Stimulated activated CD8-positive, alpha-beta memory T cell treated with anti-CD3 and anti-CD28 coated beads, Interleukin-12 subunit alpha, Interleukin-12 subunit beta, amount 100 ng/mL, for 24 hours (primary cell): ENCODE results near the gene CAPRIN1.

Experiments
- DNase-seq: peaks from one replicate; pipeline ENCODE4 v3.0.0-alpha.2; 2020; ENCODE audit errors: extremely low read depth

Gene CAPRIN1, protein sequence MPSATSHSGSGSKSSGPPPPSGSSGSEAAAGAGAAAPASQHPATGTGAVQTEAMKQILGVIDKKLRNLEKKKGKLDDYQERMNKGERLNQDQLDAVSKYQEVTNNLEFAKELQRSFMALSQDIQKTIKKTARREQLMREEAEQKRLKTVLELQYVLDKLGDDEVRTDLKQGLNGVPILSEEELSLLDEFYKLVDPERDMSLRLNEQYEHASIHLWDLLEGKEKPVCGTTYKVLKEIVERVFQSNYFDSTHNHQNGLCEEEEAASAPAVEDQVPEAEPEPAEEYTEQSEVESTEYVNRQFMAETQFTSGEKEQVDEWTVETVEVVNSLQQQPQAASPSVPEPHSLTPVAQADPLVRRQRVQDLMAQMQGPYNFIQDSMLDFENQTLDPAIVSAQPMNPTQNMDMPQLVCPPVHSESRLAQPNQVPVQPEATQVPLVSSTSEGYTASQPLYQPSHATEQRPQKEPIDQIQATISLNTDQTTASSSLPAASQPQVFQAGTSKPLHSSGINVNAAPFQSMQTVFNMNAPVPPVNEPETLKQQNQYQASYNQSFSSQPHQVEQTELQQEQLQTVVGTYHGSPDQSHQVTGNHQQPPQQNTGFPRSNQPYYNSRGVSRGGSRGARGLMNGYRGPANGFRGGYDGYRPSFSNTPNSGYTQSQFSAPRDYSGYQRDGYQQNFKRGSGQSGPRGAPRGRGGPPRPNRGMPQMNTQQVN

DNA sequence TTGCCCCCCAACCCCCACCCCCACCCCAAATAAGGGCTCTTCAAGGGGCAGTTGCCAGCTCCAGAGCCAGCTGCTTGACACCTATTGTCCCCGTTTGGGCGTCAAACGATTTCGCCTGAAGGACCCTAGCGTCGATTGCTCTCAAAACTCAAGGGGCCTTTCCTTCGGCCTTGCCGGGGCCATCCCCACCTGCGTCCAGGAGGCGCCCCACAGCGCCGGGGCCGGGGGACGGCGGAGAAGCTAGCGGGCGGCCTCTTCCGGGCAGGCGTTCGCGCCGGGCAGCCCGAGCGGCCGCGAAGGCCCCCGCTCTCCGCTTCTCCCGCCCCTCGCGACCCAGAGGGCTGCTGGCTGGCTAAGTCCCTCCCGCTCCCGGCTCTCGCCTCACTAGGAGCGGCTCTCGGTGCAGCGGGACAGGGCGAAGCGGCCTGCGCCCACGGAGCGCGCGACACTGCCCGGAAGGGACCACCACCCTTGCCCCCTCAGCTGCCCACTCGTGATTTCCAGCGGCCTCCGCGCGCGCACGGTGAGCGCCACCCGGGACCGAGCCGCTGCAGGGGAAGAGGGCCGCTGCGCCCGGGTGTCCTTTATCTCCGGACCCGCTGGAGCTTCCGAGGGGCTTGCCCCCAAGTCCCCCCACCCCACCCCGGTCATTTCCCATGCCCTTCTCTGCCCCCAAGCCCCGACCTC, at the start of gene CAPRIN1:
TSS of gene CAPRIN1 (plus strand) at position 383 of the 687 bp plus-strand sequence. CDS start 690 bp downstream, outside the sequence.
- DNase-seq, result peak; percentile 72

DNA sequence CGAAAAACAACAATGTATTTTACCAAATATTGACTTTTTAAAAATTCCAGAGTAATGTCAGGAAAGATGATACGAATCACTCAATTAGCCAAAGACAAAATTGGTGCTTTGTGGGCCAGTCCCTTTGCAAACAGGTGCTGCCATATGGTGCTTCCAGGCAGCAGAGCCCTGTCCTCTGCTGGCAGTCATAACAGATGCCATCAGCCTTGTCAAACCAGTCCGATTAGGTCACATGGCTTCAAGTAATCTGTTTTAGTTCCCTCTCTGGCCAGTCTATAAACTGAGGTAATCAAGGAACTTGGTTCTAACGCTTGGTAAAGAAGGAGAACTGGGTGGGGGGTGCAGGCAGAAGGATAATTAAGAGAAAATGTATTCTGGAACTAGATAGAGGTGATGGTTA, 49.1 kb upstream of the CAPRIN1 start:
- no peak for DNase-seq

DNA sequence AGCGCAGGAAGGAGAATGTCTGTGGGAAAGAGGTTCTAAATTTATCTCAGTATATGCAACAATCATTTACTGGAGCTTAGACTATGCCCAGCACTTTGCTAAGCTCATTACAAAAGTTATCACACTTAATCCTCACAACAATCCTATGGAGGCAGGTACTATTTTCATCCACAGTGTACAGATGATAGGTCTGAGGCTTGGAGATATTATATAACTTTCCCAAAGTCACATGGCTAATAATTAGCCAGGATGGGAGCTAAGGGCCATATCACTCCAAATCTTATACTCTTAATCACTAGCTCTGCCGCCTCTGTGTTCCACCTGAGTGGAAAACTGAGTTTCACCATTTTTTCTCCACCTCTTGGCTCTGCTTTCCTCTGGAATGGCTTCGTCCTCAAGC, 47.3 kb upstream of the CAPRIN1 start:
- DNase-seq, result no peak

DNA sequence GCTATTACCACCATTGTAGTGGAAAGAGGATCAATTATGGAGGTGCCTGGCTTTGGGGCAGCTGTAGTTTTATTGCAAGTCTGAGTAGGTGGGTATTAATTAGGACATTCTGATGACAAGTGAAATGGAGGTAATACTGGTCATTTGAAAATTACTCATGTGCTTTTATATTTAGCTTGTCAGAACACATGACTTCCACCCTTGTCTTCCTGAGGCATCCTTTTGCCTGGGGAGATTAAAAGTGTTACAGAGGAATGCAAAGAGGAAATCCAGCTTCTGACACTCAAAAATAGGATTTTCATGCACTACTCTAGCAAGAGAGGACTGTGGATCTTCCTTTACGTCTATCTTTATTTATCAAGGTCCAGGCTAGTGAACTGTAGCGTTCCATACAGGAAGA, 44.7 kb upstream of the CAPRIN1 start:
- no peak for DNase-seq

DNA sequence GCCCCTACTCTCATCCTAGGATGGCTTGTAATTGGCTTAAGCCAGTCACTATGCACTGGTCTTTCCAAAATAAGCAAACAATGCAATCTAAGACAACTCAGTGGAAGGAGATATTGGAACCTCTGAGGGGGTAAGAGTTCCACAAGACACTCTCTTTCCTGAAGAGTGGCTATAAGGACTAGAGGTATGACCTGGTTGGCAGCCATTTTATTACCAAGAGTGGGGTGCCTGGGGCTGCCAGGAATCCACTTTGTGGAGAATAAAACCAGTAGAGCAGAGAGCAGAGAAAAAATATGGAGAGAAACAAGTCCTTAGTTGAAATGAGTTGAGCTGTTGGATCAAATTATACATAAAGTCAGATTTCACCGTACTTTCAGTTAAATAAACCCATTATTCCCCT, 38.8 kb upstream of the CAPRIN1 start:
- no peak for DNase-seq

DNA sequence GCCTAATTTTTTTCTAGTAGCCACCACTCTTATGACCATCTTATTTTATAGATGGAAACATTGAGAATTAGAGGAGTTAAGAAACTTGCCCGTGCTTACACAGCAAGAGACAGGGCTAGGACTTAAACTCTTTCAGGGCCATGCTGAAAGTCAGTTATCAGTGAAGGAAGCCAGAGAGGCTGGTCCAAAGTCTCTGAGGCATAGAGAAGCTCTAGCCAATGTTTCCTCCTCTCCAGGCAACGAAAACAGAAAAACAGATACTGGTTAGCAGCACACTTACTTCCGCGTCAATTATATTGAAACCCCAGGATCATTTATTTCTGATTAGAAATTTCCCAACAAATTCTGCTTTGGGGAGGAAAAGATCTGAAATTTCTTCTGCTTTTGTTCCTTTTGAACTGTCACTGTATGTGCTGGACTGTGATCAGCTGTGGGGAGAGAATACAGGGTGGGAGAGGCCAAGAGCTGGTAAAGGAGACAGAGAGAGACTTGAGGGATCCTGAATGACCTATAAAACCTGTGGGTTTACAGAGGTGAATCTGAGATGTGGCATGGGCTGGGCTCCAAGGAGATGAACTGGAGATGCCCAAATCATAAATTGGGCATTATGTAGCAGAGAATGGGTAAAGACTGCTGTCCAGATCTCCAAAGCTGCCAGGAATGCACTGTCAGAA, 37.5 kb upstream of the CAPRIN1 start:
- no peak for DNase-seq

DNA sequence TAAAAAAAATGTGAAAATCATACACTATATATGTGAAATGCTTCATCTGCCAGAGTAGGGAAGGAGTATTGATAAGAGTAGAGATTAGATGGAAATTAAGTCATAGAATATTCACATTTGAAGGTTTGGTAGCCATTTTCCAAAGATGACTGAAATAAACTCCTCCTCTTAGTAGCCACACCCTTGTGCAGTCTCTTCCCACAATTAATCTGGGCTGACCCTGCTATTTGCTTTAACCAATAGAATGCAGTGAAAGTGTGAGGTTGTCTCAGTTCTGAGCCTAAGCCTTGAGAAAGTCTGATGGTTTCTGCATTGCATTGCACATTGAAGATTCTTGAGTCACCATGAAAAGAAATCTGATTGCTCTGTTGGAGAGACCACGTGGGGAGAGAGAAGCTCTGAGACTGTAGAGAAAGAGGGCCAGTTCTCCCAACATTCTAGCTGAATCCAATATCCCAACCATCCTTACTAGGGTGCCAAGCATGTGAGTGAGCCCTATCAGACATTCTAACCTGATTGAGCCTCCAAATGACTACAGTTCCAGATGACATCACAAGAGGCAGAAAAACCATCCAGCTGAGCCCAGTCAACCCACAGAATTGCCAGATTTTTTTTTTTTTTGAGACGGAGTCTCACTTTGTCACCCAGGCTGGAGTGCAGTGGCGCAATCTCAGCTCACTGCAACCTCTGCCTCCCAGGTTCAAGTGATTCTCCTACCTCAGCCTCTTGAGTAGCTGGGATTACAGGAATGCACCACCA, 29.4 kb upstream of the CAPRIN1 start:
- DNase-seq, result no peak

DNA sequence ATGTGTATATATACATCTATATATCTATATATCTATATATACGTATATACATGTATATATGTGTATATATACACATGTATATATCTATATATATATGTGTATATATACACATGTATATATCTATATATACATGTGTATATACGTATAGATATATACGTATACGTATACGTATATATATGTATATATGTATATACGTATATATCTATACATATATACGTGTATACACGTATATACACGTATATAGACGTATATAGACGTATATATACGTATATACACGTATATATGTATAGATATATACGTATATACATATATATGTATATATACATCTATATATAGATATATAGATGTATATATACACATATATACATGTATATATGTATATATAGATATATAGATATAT, 25.1 kb upstream of the CAPRIN1 start:
- DNase-seq, result no peak

DNA sequence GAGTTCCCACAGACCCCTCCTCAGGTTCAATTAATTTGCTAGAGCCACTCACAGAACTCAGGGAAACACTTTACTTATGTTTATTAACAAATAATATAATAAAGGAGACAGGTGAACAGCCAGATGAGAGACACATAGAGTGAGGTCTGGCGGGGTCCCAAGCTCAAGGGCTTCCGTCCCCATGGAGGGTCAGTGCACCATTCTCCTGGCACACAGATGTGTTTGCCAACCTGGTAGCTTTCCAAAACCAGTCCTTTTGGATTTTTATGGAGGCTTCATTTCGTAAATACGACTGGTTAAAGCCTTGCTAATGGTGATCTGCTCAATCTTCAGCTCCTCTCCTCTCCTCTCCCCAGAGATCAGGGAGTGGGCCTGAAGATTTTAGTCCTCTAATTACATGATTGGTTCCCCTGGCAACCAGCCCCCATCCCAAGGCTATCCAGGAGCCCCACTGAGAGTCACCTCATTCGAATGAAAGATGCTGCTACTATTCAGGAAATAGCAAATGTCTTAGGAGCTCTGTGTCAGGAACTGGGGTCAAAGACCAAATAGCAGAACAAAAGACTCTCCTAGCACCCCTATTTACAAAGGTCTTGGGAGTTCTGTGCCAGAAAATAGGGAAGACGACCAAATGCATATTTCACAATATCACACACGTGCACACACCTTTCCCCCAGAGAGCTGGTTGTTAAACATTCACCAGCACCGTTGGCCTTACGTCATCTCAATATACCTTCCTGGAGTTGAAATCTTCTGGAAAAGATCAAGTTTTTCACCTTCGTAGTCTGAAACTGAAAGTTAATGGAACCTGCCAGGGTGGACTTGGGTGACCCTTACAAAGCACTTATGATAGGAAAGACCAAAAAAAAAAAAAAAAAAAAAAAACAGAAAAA, 23.8 kb upstream of the CAPRIN1 start:
- DNase-seq, result no peak

DNA sequence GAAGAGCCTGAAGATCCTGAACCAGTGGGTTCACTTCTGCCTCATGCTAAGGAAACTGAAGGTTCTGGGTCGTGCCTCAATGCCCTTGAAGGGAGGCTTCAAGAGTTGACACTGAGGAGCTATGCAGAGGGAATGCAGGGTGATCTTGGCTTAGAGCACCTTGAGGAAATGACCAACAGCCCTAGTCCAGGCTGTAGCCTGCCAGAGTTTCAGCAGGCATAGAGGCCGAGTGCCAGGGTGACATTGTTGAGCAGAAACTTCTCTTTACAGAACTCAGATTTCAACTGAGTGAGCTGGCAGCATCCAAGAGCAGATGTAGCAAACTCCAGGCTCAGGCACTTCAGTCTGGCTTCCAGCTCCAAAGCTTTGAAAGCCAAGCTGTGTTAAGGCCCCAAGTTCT, 23.1 kb upstream of the CAPRIN1 start:
- DNase-seq, result no peak

DNA sequence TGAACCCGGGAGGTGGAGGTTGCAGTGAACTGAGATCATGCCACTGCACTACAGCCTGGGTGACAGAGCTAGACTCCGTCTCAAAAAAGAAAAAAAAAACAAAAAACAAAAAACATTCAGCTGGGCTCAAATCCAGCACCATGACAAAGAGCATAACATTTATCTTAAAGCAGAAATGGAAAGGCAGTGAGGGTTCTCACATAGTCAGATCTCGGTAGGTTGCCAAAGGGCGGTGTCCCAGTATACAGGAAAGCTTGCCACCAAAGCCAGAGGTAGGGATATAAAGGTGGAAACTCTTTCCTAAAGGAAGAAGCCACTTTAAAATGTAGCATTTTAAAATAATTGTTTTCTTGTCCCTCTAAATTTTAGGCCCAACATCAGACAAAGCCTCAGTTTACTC, 22.4 kb upstream of the CAPRIN1 start:
- no peak for DNase-seq

DNA sequence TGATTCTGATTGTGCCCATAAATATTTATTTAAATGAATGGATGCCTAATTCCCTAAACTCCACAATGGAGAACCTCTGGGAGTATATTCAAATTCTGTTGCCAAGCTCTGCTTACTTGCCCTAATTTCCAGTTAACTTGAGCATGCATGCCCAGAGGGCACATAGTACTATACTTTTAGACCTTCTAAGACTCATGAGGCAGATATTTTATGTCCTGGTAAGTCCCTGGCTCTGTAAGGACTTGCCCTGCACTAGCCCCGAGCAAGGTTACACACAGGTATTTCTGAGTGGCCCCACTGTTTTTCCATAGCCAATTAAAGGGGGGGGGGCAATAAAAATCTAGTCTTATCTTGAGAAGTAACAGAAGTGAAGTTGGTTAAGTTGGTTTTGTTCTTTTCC, 21.1 kb upstream of the CAPRIN1 start:
- no peak for DNase-seq

DNA sequence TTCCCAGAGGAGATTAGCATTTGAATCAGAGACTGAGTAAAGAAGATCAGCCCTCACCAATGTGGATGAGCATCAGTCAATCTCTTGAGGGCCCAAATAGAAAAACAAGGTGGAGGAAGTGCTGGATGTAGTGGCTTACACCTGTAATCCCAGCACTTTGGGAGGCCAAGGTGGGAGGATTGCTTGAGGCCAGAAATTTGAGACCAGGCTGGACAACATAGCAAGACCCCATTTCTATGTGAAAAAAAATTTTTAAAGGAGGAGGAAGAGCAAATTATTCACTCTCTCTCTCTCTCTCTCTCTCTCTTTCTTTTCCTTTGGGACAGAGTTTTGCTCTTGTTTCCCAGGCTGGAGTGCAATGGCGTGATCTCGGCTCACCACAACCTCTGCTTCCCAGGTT, 18.1 kb upstream of the CAPRIN1 start:
- DNase-seq, result no peak

DNA sequence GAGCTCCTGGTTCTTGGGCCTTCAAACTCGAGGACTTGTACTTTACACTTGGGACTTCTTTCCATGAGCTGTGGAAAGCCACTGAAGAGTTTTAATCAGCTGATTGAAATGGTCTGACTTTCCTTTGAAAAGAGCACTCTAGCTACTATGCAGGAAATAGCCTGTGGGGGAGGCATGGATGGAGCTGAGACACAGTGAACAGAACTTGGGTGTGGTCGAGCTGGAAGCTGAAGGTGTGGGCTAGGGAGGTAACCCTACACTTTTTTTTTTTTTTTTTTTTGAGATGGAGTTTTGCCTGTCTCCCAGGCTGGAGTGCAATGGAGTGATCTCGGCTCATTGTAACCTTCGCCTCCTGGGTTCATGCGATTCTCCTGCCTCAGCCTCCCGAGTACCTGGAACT, 17.5 kb upstream of the CAPRIN1 start:
- no peak for DNase-seq

DNA sequence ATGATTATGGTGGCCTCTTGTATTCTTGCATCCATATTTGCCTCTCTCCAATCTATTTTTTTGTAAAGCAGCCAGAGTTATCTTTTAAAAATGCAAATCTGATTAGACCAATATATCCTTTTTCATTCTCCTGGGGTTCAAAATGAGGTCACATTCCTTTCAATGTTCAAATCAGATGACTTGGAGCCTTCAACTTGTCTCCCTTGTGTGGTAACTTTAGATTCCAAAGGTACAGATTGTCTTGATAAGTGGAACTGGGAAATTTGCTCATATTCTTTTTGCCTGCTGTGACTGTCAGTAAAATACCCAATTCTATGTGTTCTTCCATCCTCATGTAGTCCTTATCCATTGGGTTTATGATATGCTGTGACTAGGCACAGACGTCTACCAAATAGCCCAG, 15.1 kb upstream of the CAPRIN1 start:
- no peak for DNase-seq

DNA sequence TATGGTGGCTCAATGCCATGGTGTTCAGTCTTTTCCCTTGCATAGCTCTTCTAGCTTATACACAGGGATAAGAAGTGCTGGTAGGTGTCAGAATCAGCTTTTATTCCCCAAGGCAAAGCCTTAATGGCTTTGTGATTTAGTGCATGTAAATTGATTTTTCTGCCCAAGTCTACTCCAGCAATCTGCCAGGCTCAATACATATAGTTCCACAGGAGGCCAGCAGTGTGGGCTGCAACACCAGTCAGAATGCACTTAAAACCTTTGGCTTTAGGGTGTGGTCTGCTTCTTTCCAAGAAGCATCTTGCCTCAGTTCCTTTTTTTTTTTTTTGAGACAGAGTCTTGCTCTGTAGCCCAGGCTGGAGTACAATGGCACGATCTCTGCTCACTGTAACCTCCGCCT, 14.5 kb upstream of the CAPRIN1 start:
- no peak for DNase-seq

DNA sequence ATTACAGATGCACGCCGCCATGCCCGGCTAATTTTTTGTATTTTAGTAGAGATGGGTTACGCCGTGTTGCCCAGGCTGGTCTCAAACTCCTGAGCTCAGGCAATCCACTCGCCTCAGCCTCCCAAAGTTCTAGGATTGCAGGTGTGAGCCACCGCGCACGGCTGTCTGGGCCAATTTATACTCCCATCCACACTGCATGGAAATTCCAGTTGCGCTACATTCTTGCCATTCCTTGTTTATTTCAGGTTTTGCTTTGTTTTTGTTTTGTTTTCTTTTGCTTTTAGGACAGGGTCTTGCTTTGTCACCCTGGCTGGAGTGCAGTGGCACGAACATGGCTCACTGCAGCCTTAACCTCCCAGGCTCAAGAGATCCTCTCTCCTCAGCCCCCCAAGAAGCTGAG, 11.0 kb upstream of the CAPRIN1 start:
- no peak for DNase-seq

DNA sequence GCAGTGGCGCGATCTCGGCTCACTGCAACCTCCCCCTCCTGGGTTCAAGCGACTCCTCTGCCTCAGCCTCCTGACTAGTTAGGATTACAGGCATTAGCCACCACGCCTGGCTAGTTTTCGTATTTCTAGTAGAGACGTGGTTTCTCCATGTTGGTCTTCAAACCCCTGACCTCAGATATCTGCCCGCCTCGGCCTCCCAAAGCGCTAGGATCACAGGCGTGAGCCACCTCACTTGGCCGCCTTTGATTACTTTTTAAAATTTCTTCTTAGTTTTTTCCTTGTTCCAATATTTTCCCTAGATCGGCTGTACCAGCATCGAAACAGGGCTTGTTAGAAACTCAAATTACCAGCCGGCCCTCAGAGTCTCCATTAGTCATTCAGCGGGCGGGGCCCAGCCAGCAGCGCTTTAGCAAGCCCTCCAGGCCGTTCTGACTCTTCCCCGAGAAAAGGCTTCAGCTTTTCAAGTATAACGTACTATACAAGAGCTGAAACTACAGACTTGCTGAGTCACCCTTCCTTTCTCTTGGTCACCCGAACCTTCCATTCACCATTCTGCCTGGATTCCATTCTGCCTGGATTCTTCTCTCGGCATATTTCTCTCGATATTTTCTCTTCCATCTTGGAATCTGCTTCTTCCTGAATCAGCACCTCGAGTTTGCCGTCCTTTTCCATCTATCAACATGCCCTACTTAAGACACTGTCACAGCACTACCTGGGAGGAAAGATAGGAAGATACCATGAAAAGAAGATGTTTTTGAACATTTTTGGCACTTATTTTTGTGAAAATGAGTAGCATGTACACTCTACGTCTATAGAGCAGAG, 6.7 kb upstream of the CAPRIN1 start:
- no peak for DNase-seq

DNA sequence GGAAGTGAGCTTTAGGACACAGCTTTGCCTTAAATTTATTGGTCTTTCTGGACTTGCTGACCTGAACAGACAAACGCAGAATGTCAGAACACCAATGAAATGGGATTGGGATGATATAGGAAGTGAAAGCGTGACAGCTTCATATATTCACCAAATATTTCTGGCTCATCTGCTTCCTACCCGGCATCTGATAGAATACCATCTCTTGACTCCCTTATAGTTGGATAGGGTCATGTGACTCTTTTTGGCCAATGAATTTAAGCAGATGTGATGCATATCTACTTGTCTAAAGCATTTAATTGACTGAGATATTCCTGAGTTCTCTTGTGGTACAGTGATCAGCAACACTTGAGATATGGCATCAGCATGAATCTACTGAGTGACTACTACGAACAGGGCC, 2.5 kb upstream of the CAPRIN1 start:
- no peak for DNase-seq
